Activated naive CD4-positive, alpha-beta T cell treated with anti-CD3 and anti-CD28 coated beads, Interleukin-2, amount 50 U/mL, for 72 hours (primary cell): ENCODE results near the gene DNLZ. TPM values are rescaled to one million over a fixed set of nuclear protein-coding genes. Genes with fewer than 3 reads are reported as not detected.

Experiments
- ATAC-seq, 2 donors: fragments of 150-1000 bp; cut with Tn5 transposase; 2 replicates each; pipeline ENCODE4 v1.10.0; 2021; ENCODE audit warnings: mild to moderate bottlenecking in 2 of 2, moderate library complexity in 2 of 2
- DNase-seq, 2 donors: peaks; one replicate each; pipeline ENCODE4 v3.0.0; 2021 to 2022; ENCODE audit warnings: low spot score in 2 of 2
- H3K27ac Mint-ChIP-seq, 2 donors: one replicate each; pipeline ENCODE4 v1.8.0; 2022; ENCODE audit warnings: mild to moderate bottlenecking in 2 of 2, mixed read lengths in 2 of 2
- H3K36me3 Mint-ChIP-seq, 2 donors: one replicate each; pipeline ENCODE4 v1.8.0; 2022; ENCODE audit warnings: mixed read lengths in 2 of 2
- H3K9me3 Mint-ChIP-seq, 2 donors: one replicate each; pipeline ENCODE4 v1.8.0; 2022; ENCODE audit warnings: mixed read lengths in 2 of 2
- total RNA-seq, 2 donors: library from RNA; stranded (reverse); gene quantifications; one replicate each; pipeline ENCODE4 v1.2.3, GENCODE V29; 2022

Gene DNLZ
- total RNA-seq, 2 donors from 2014 or later = 10.6 to 15.6 TPM

- peak; percentile 90 to 96 for ATAC-seq
- H3K27ac Mint-ChIP-seq = peak overlapping the region; percentile 56 to 75
- DNase-seq = peak in 1 of 2 donors; percentile 57
- H3K9me3 Mint-ChIP-seq = no peaks in the 10 kb centered on the region
- peaks cover 14 to 32% of the 10 kb centered on the region in 2 donors for H3K36me3 Mint-ChIP-seq
Measured at GRCh38 chr9:136385015-136385414, 21.5 kb upstream of the DNLZ start.

GRCh38 chr9:136383436-136383835, 19.9 kb upstream of the DNLZ start:
- H3K36me3 Mint-ChIP-seq = peaks cover 8 to 27% of the 10 kb centered on the region in 2 donors
- ATAC-seq = no peak
- H3K9me3 Mint-ChIP-seq = no peaks in the 10 kb centered on the region
- H3K27ac Mint-ChIP-seq = no peak overlapping the region
- no peak for DNase-seq

- Mint-ChIP-seq H3K9me3 (no peaks in the 10 kb centered on the region), H3K36me3 (peaks cover 8 to 22% of the 10 kb centered on the region in 2 donors), H3K27ac (no peak overlapping the region)
- ATAC-seq (no peak), DNase-seq (no peak)
Measured at GRCh38 chr9:136381966-136382513, 18.5 kb upstream of the DNLZ start.

- Mint-ChIP-seq H3K27ac (no peak overlapping the region), H3K36me3 (peaks cover 8 to 21% of the 10 kb centered on the region in 2 donors), H3K9me3 (no peaks in the 10 kb centered on the region)
- ATAC-seq (no peak), DNase-seq (no peak)
Measured at GRCh38 chr9:136381311-136381710, 17.8 kb upstream of the DNLZ start.

GRCh38 chr9:136380381-136380780, 16.8 kb upstream of the DNLZ start:
- DNase-seq (no peak), ATAC-seq (no peak)
- H3K27ac Mint-ChIP-seq = no peak overlapping the region
- H3K36me3 Mint-ChIP-seq = peaks cover 8 to 13% of the 10 kb centered on the region in 2 donors
- no peaks in the 10 kb centered on the region for H3K9me3 Mint-ChIP-seq

- DNase-seq = no peak
- Mint-ChIP-seq H3K27ac (no peak overlapping the region), H3K36me3 (peaks cover 6 to 12% of the 10 kb centered on the region in 2 donors), H3K9me3 (no peaks in the 10 kb centered on the region)
- ATAC-seq = no peak
Measured at GRCh38 chr9:136379891-136380290, 16.3 kb upstream of the DNLZ start.

- DNase-seq (no peak), ATAC-seq (no peak)
- Mint-ChIP-seq H3K27ac (no peak overlapping the region), H3K36me3 (peaks cover 1 to 7% of the 10 kb centered on the region in 2 donors), H3K9me3 (no peaks in the 10 kb centered on the region)
Measured at GRCh38 chr9:136379401-136379800, 15.9 kb upstream of the DNLZ start.

- Mint-ChIP-seq H3K9me3 (no peaks in the 10 kb centered on the region), H3K36me3 (peaks cover 0 to 2% of the 10 kb centered on the region in 2 donors), H3K27ac (peak overlapping the region in 1 of 2 donors; percentile 65)
- ATAC-seq = no peak
- no peak for DNase-seq
Measured at GRCh38 chr9:136379003-136379287, 15.4 kb upstream of the DNLZ start.

GRCh38 chr9:136378170-136379002, 14.8 kb upstream of the DNLZ start:
- Mint-ChIP-seq H3K27ac (peak overlapping the region in 1 of 2 donors; percentile 65), H3K36me3 (no peaks in the 10 kb centered on the region), H3K9me3 (no peaks in the 10 kb centered on the region)
- ATAC-seq = no peak
- no peak for DNase-seq

GRCh38 chr9:136377341-136378169, 14.0 kb upstream of the DNLZ start:
- H3K36me3 Mint-ChIP-seq = no peaks in the 10 kb centered on the region
- ATAC-seq (no peak), DNase-seq (no peak)
- H3K27ac Mint-ChIP-seq = no peak overlapping the region
- no peaks in the 10 kb centered on the region for H3K9me3 Mint-ChIP-seq

GRCh38 chr9:136376457-136376856, 12.9 kb upstream of the DNLZ start:
- DNase-seq (no peak), ATAC-seq (peak in 1 of 2 donors; percentile 2)
- Mint-ChIP-seq H3K9me3 (no peaks in the 10 kb centered on the region), H3K27ac (peak overlapping the region in 1 of 2 donors; percentile 22), H3K36me3 (no peaks in the 10 kb centered on the region)

- ATAC-seq (no peak), DNase-seq (no peak)
- peak overlapping the region in 1 of 2 donors; percentile 30 for H3K27ac Mint-ChIP-seq
- H3K9me3 Mint-ChIP-seq = no peaks in the 10 kb centered on the region
- no peaks in the 10 kb centered on the region for H3K36me3 Mint-ChIP-seq
Measured at GRCh38 chr9:136375096-136375495, 11.6 kb upstream of the DNLZ start.

- no peak for DNase-seq
- ATAC-seq = no peak
- no peaks in the 10 kb centered on the region for H3K36me3 Mint-ChIP-seq
- H3K27ac Mint-ChIP-seq = no peak overlapping the region
- H3K9me3 Mint-ChIP-seq = no peaks in the 10 kb centered on the region
Measured at GRCh38 chr9:136374183-136374575, 10.6 kb upstream of the DNLZ start.

GRCh38 chr9:136373300-136374182, 10.0 kb upstream of the DNLZ start, which contains the start of gene CARD9:
TSS of gene CARD9 (minus strand) at chr9:136373669. CDS start at chr9:136372078, 1,591 bp downstream.
- no peak within 1 kb of the TSS for H3K27ac Mint-ChIP-seq
- DNase-seq (no peak), ATAC-seq (peak in 1 of 2 donors; percentile 71)
- H3K36me3 Mint-ChIP-seq = no peaks in the 10 kb centered on the region
- no peaks in the 10 kb centered on the region for H3K9me3 Mint-ChIP-seq

GRCh38 chr9:136372561-136373299, 9.2 kb upstream of the DNLZ start:
- Mint-ChIP-seq H3K36me3 (no peaks in the 10 kb centered on the region), H3K27ac (no peak overlapping the region), H3K9me3 (no peaks in the 10 kb centered on the region)
- DNase-seq (no peak), ATAC-seq (no peak)

- no peak overlapping the region for H3K27ac Mint-ChIP-seq
- no peaks in the 10 kb centered on the region for H3K9me3 Mint-ChIP-seq
- ATAC-seq (no peak), DNase-seq (no peak)
- no peaks in the 10 kb centered on the region for H3K36me3 Mint-ChIP-seq
Measured at GRCh38 chr9:136372006-136372405, 8.5 kb upstream of the DNLZ start.
